HL-60 (cell line): ENCODE measurements around the gene PTPRR.

Experiments
- DNase-seq, 2 experiments: peaks; one replicate each; pipeline ENCODE4 v3.0.0-alpha.2; 2010 to 2020; ENCODE audit warnings: low read depth in 1 of 2, low spot score in 1 of 2
- H3K27ac ChIP-seq: fragments of 250-450 bp; sonication (Bioruptor Pico); replicated peaks from 2 replicates; pipeline ENCODE4 v1.5.1; 2020; ENCODE audit warnings: mild to moderate bottlenecking, moderate library complexity
- H3K27me3 ChIP-seq: fragments of 250-450 bp; sonication (Bioruptor Pico); 2 replicates; pipeline ENCODE4 v1.5.1; 2021; ENCODE audit warnings: mild to moderate bottlenecking, moderate library complexity; ENCODE audit not compliant: insufficient read depth, poor library complexity, severe bottlenecking
- H3K4me3 ChIP-seq: replicated peaks from 2 replicates; pipeline ENCODE4 v1.5.1; 2011; ENCODE audit warnings: mild to moderate bottlenecking, control low read depth, low read length; ENCODE audit not compliant: insufficient read depth
- CTCF ChIP-seq: IDR thresholded peaks from one replicate; pipeline ENCODE4 v1.5.1; 2011; ENCODE audit warnings: low read length, control low read depth, inconsistent platforms; ENCODE audit not compliant: insufficient read depth
- GABPA ChIP-seq: IDR thresholded peaks from 2 replicates; pipeline ENCODE4 v1.6.1; 2012; ENCODE audit warnings: low read depth
- POLR2AphosphoS5 ChIP-seq: IDR thresholded peaks from 2 replicates; pipeline ENCODE4 v1.6.1; 2012; ENCODE audit warnings: low read depth
- REST ChIP-seq: IDR thresholded peaks from 2 replicates; pipeline ENCODE4 v1.6.1; 2012; ENCODE audit warnings: low read depth; ENCODE audit not compliant: insufficient replicate concordance
- SPI1 ChIP-seq: IDR thresholded peaks from 2 replicates; pipeline ENCODE4 v1.6.1; 2012; ENCODE audit warnings: low read depth, mild to moderate bottlenecking, borderline replicate concordance

PTPRR gene

GRCh38 chr12:70895956-70896355 lies 24.6 kb downstream of the PTPRR start:
- no peak overlapping the region for H3K4me3 ChIP-seq
- TF ChIP-seq REST (no peak), POLR2AphosphoS5 (no peak), SPI1 (no peak), CTCF (no peak), GABPA (no peak)
- no peaks in the 10 kb centered on the region for H3K27me3 ChIP-seq
- DNase-seq: no peak
- H3K27ac ChIP-seq: no peak overlapping the region

- H3K27me3 ChIP-seq: no peaks in the 10 kb centered on the region
- DNase-seq: no peak
- no peak overlapping the region for H3K4me3 ChIP-seq
- H3K27ac ChIP-seq: no peak overlapping the region
- TF ChIP-seq GABPA (no peak), CTCF (no peak), POLR2AphosphoS5 (no peak)
These were observed 27.9 kb downstream of the PTPRR start for GRCh38 chr12:70892593-70892992.

- H3K27ac ChIP-seq: no peak overlapping the region
- TF ChIP-seq SPI1: no peak
- no peak for TF ChIP-seq CTCF
- TF ChIP-seq POLR2AphosphoS5: no peak
- no peak for TF ChIP-seq REST
- no peak for TF ChIP-seq GABPA
These were observed 29.4 kb downstream of the PTPRR start for GRCh38 chr12:70890895-70891832.

More at GRCh38 chr12:70890895-70891832, 29.4 kb downstream of the PTPRR start:
- no peaks in the 10 kb centered on the region for H3K27me3 ChIP-seq
- no peak overlapping the region for H3K4me3 ChIP-seq
- DNase-seq: no peak
